ENCODE measurements around the gene CCL11. TPM values are rescaled to one million over a fixed set of nuclear protein-coding genes. Genes with fewer than 3 reads are reported as not detected.

CCL11 gene
- total RNA-seq, 2 donors from 2014 or later, result 0.75 to 1.6 TPM

DNA sequence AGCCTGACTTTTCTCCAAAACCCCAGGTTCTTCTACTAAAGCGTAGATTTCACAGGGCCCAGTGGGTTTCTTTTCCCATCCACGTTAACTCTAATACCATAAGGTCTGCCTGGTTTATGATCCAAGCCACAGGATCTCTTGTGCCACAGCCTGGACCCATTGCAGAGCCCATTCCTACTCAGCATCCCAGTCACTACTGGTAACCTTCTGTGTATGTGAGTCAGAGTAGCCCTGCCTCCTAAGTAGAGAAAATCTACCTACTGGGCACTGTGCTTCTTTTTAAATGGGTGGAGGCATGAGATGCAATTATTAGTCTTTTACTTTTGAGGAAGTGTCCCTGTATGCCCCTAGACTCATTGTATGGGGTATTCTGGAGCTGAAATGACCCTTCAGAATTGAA is 13.5 kb downstream of the CCL11 start:
- no peaks in the 10 kb centered on the region for H3K27me3 ChIP-seq
- peaks cover 0 to 27% of the 10 kb centered on the region in 2 donors for H3K4me1 ChIP-seq
- TF ChIP-seq CTCF (IDR thresholded peaks at IDR 0.05), result no peak
- no peak for DNase-seq (ENCODE audit: low spot score)
- H3K4me3 ChIP-seq, result no peak overlapping the region
- no peak overlapping the region for H3K27ac ChIP-seq
- no peaks in the 10 kb centered on the region for H3K9me3 ChIP-seq
- no peaks in the 10 kb centered on the region for H3K36me3 ChIP-seq

GRCh38 chr17:34299956-34300577 is 14.5 kb downstream of the CCL11 start:
- no peak for TF ChIP-seq CTCF (IDR thresholded peaks at IDR 0.05)
- Histone ChIP-seq H3K27me3 (no peaks in the 10 kb centered on the region), H3K36me3 (no peaks in the 10 kb centered on the region), H3K9me3 (no peaks in the 10 kb centered on the region), H3K27ac (peak overlapping the region in 1 of 2 donors; percentile 31), H3K4me3 (no peak overlapping the region), H3K4me1 (peaks cover 0 to 27% of the 10 kb centered on the region in 2 donors)
- no peak for DNase-seq (ENCODE audit: low spot score)

GRCh38 chr17:34300652-34301370 is 15.3 kb downstream of the CCL11 start:
- H3K36me3 ChIP-seq, result no peaks in the 10 kb centered on the region
- DNase-seq (ENCODE audit: low spot score), result no peak
- H3K27ac ChIP-seq, result peak overlapping the region in 1 of 2 donors; percentile 31

GRCh38 chr17:34301986-34302385 is 16.4 kb downstream of the CCL11 start:
- TF ChIP-seq CTCF (IDR thresholded peaks at IDR 0.05), result no peak
- Histone ChIP-seq H3K27me3 (no peaks in the 10 kb centered on the region), H3K27ac (no peak overlapping the region), H3K4me3 (no peak overlapping the region), H3K36me3 (no peaks in the 10 kb centered on the region), H3K9me3 (no peaks in the 10 kb centered on the region), H3K4me1 (peaks cover 0 to 38% of the 10 kb centered on the region in 2 donors)
- no peak for DNase-seq (ENCODE audit: low spot score)

More at GRCh38 chr17:34300652-34301370, 15.3 kb downstream of the CCL11 start:
- no peak for TF ChIP-seq CTCF (IDR thresholded peaks at IDR 0.05)
- H3K4me1 ChIP-seq, result peaks cover 0 to 27% of the 10 kb centered on the region in 2 donors
- no peaks in the 10 kb centered on the region for H3K27me3 ChIP-seq
- no peaks in the 10 kb centered on the region for H3K9me3 ChIP-seq
- H3K4me3 ChIP-seq, result no peak overlapping the region

GRCh38 chr17:34302636-34303035 is 17.1 kb downstream of the CCL11 start:
- no peak for DNase-seq (ENCODE audit: low spot score)
- no peaks in the 10 kb centered on the region for H3K27me3 ChIP-seq

More at GRCh38 chr17:34302636-34303035, 17.1 kb downstream of the CCL11 start:
- H3K4me1 ChIP-seq, result peaks cover 0 to 44% of the 10 kb centered on the region in 2 donors
- no peaks in the 10 kb centered on the region for H3K9me3 ChIP-seq
- no peaks in the 10 kb centered on the region for H3K36me3 ChIP-seq
- no peak overlapping the region for H3K27ac ChIP-seq
- TF ChIP-seq CTCF (IDR thresholded peaks at IDR 0.05), result no peak
- no peak overlapping the region for H3K4me3 ChIP-seq

Data from right atrium auricular region (tissue), 2 donors.